Keratinocyte (primary cell): ENCODE measurements around the gene ARHGEF28. TPM values are rescaled to one million over a fixed set of nuclear protein-coding genes. Genes with fewer than 3 reads are reported as not detected.

Source experiments
- DNase-seq: peaks from one replicate; pipeline ENCODE4 v3.0.0-alpha.2; 2011; ENCODE audit warnings: low read depth, missing footprints, low spot score
- FAIRE-seq: peaks from 2 replicates; lab custom pipeline; 2011; peaks lifted over from hg19 to GRCh38; lab: Jason Lieb, UNC
- H2AFZ ChIP-seq: 2 replicates; pipeline ENCODE4 v1.6.0; 2012; ENCODE audit warnings: low read length, control low read depth, inconsistent platforms; ENCODE audit not compliant: control insufficient read depth
- H3K27ac ChIP-seq: 2 replicates; pipeline ENCODE4 v1.5.1; 2011; ENCODE audit warnings: low read length; ENCODE audit not compliant: control insufficient read depth, insufficient read depth
- H3K27me3 ChIP-seq: 3 replicates; pipeline ENCODE4 v1.6.0; 2011; ENCODE audit warnings: low read length; ENCODE audit not compliant: control insufficient read depth, insufficient read depth; ENCODE audit errors: extremely low read depth
- H3K36me3 ChIP-seq, 2 experiments: 2 replicates in 1 of 2; 3 replicates in 1 of 2; pipeline ENCODE4 v1.5.1; 2011; ENCODE audit warnings: low read length in 2 of 2, mild to moderate bottlenecking in 1 of 2; ENCODE audit not compliant: control insufficient read depth in 2 of 2, insufficient read depth in 2 of 2; ENCODE audit errors: extremely low read depth in 1 of 2
- H3K4me1 ChIP-seq: 3 replicates; pipeline ENCODE4 v1.5.1; 2011; ENCODE audit warnings: low read length; ENCODE audit not compliant: control insufficient read depth, insufficient read depth; ENCODE audit errors: extremely low read depth
- H3K4me2 ChIP-seq: 3 replicates; pipeline ENCODE4 v1.6.0; 2011; ENCODE audit warnings: low read depth, low read length; ENCODE audit not compliant: control insufficient read depth, insufficient read depth; ENCODE audit errors: extremely low read depth
- H3K4me3 ChIP-seq, 3 experiments: fragments of 200-600 bp in 1 of 3; sonication (generic) in 1 of 3; 2 replicates in 2 of 3; 3 replicates in 1 of 3; pipeline ENCODE4 v1.5.1; 2011 to 2016; ENCODE audit warnings: low read length in 3 of 3, mild to moderate bottlenecking in 3 of 3, control low read depth in 2 of 3, inconsistent platforms in 1 of 3, low read depth in 1 of 3, mixed read lengths in 1 of 3, mixed run types in 1 of 3, moderate library complexity in 1 of 3; ENCODE audit not compliant: control insufficient read depth in 2 of 3, insufficient read depth in 2 of 3; ENCODE audit errors: extremely low read depth in 1 of 3
- H3K79me2 ChIP-seq: 2 replicates; pipeline ENCODE4 v1.6.0; 2012; ENCODE audit warnings: low read length; ENCODE audit not compliant: control insufficient read depth, insufficient read depth
- H3K9ac ChIP-seq: 3 replicates; pipeline ENCODE4 v1.6.0; 2011; ENCODE audit warnings: low read length; ENCODE audit not compliant: control insufficient read depth, insufficient read depth; ENCODE audit errors: extremely low read depth
- H3K9me1 ChIP-seq: 3 replicates; pipeline ENCODE4 v1.6.0; 2011; ENCODE audit warnings: low read length; ENCODE audit not compliant: control insufficient read depth, insufficient read depth; ENCODE audit errors: extremely low read depth
- H3K9me3 ChIP-seq: 2 replicates; pipeline ENCODE4 v1.5.1; 2012; ENCODE audit warnings: low read depth, low read length; ENCODE audit not compliant: control insufficient read depth
- H4K20me1 ChIP-seq: 3 replicates; pipeline ENCODE4 v1.6.0; 2011; ENCODE audit warnings: low read length; ENCODE audit not compliant: control insufficient read depth, insufficient read depth; ENCODE audit errors: extremely low read depth
- EZH2 ChIP-seq: IDR thresholded peaks from one replicate; pipeline ENCODE4 v1.6.1; 2012; ENCODE audit warnings: inconsistent platforms, mild to moderate bottlenecking, low read length, moderate library complexity
- dilution Hi-C: fragments of 300-500 bp; cut with MboI; formaldehyde crosslinking; loops from one replicate; pipeline ENCODE4 v1.7.0; 2020; ENCODE audit warnings: low sequenced_read_pairs; ENCODE audit not compliant: extremely low pct_ligation_motif_present
- polyA plus RNA-seq, 5 experiments: library from polyadenylated mRNA; depleted of rRNA in 3 of 5; stranded (reverse) in 3 of 5; stranded (forward) in 1 of 5; unstranded in 1 of 5; fragments of >200 nt; gene quantifications; 1 replicate in 1 of 5; 2 replicates in 3 of 5; 3 replicates in 1 of 5; pipeline versions ENCODE4 v1.2.1 to v1.2.3, GENCODE V29; 2011 to 2012; ENCODE audit warnings: missing spikeins in 2 of 5, low read depth in 1 of 5, low replicate concordance in 1 of 5
- TF ChIP-seq, protein P1 (sequence below), 3 experiments: IDR thresholded peaks in 1 of 3; conservative IDR thresholded peaks in 1 of 3; optimal IDR thresholded peaks in 1 of 3; 2 replicates in 2 of 3; 3 replicates in 1 of 3; pipeline versions ENCODE3 to v1.5.1; 2011; ENCODE audit warnings: low read length in 3 of 3, mild to moderate bottlenecking in 3 of 3, moderate library complexity in 2 of 3, control low read depth in 1 of 3, inconsistent platforms in 1 of 3; ENCODE audit not compliant: insufficient read depth in 2 of 3; ENCODE audit errors: extremely low read depth in 1 of 3

ARHGEF28 gene
- polyA plus RNA-seq, 1 donor (not counting 4 experiments of a cell fraction or from before 2014, with no cell fraction given) = 31.6 TPM

DNA sequence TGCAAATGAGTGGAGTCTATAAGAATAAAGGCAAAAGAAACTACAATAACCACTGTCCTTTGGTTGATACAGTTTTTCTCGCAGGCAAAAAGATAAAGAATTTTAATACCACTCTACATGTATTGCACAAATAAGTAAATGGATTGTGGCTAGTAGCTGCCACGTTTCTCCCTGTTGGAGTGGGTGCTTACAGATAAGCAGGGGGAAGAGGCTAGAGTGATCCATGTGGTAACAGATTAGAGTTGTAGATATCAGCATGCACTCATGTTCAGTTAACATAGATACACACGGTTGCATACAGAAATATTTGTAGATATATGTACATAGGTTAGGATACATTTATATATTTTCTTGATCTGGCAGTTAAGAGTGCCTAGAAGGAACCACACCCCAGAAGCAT lies 179.5 kb downstream of the ARHGEF28 start:
- no peaks in the 10 kb centered on the region for H3K79me2 ChIP-seq
- H3K27ac ChIP-seq = no peak overlapping the region
- dilution Hi-C loops = no loop called here
- no peak for DNase-seq
- TF ChIP-seq, protein P1, sequence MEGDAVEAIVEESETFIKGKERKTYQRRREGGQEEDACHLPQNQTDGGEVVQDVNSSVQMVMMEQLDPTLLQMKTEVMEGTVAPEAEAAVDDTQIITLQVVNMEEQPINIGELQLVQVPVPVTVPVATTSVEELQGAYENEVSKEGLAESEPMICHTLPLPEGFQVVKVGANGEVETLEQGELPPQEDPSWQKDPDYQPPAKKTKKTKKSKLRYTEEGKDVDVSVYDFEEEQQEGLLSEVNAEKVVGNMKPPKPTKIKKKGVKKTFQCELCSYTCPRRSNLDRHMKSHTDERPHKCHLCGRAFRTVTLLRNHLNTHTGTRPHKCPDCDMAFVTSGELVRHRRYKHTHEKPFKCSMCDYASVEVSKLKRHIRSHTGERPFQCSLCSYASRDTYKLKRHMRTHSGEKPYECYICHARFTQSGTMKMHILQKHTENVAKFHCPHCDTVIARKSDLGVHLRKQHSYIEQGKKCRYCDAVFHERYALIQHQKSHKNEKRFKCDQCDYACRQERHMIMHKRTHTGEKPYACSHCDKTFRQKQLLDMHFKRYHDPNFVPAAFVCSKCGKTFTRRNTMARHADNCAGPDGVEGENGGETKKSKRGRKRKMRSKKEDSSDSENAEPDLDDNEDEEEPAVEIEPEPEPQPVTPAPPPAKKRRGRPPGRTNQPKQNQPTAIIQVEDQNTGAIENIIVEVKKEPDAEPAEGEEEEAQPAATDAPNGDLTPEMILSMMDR (optimal IDR thresholded peaks at IDR 0.05 in 1 of 3, IDR thresholded peaks at IDR 0.05 in 1 of 3, conservative IDR thresholded peaks at IDR 0.05 in 1 of 3; ENCODE audit: extremely low read depth in 1 of 3, insufficient read depth in 2 of 3, low read length in 3 of 3) = no peak
- no peak for TF ChIP-seq EZH2
- no peak for FAIRE-seq
- no peaks in the 10 kb centered on the region for H3K27me3 ChIP-seq
- no peaks in the 10 kb centered on the region for H3K9me3 ChIP-seq
- H3K4me1 ChIP-seq = no peaks in the 10 kb centered on the region
- H3K4me3 ChIP-seq = no peak overlapping the region
- H2AFZ ChIP-seq = no peak overlapping the region
- H3K9me1 ChIP-seq = peaks cover 3% of the 10 kb centered on the region
- no peak overlapping the region for H3K4me2 ChIP-seq
- H3K9ac ChIP-seq = no peak overlapping the region
- H4K20me1 ChIP-seq = no peaks in the 10 kb centered on the region
- H3K36me3 ChIP-seq = peaks cover 7 to 9% of the 10 kb centered on the region in 2 experiments

DNA sequence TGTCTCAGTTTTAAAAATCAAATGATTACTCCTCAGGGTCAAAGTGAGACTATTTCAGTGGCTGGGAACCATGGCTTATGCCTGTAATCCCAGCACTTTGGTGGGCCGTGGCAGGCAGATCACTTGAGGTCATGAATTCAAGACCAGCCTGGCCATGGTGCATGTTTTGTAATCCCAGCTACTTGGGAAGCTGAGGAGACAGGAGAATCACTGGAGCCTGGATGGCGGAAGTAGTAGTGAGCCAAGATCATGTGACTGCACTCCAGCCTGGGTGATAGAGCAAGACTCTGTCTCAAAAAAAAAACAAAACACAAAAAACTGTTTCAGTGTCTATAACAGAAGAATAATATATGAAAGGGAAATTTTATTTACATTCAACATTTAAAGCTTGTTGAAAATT lies 182.9 kb downstream of the ARHGEF28 start:
- dilution Hi-C loops = no loop called here
- Histone ChIP-seq H3K27ac (no peak overlapping the region), H3K4me3 (no peak overlapping the region), H3K36me3 (peaks cover 5 to 7% of the 10 kb centered on the region in 2 experiments), H2AFZ (no peak overlapping the region), H3K79me2 (no peaks in the 10 kb centered on the region), H3K4me1 (peaks cover 23% of the 10 kb centered on the region), H4K20me1 (no peaks in the 10 kb centered on the region), H3K9me3 (no peaks in the 10 kb centered on the region), H3K4me2 (no peak overlapping the region), H3K27me3 (no peaks in the 10 kb centered on the region), H3K9me1 (peaks cover 3% of the 10 kb centered on the region), H3K9ac (no peak overlapping the region)
- peak; percentile 20 for FAIRE-seq
- no peak for DNase-seq
- TF ChIP-seq, protein P1 (optimal IDR thresholded peaks at IDR 0.05 in 1 of 3, IDR thresholded peaks at IDR 0.05 in 1 of 3, conservative IDR thresholded peaks at IDR 0.05 in 1 of 3; ENCODE audit: extremely low read depth in 1 of 3, insufficient read depth in 2 of 3, low read length in 3 of 3) = no peak
- no peak for TF ChIP-seq EZH2
